K562 (cell line): ENCODE measurements around the gene CCDC85C. TPM values are rescaled to one million over a fixed set of nuclear protein-coding genes. Genes with fewer than 3 reads are reported as not detected.

Experiments used
- CBX8 ChIP-seq: fragments of 200-600 bp; sonication (generic); IDR thresholded peaks from 2 replicates; pipeline ENCODE4 v1.6.1; 2012; ENCODE audit warnings: borderline replicate concordance, mixed run types, low read depth, mild to moderate bottlenecking, moderate library complexity, mixed read lengths, low read length, control low read depth, inconsistent platforms; ENCODE audit not compliant: poor library complexity, severe bottlenecking; ENCODE audit errors: extremely low read depth
- CCNT2 ChIP-seq: IDR thresholded peaks from 2 replicates; pipeline ENCODE4 v1.6.1; 2011; ENCODE audit warnings: borderline replicate concordance, low read depth, mild to moderate bottlenecking, moderate library complexity, mixed read lengths, low read length; ENCODE audit not compliant: insufficient read length; ENCODE audit errors: extremely low read depth
- CHD1 ChIP-seq: fragments of 200-600 bp; sonication (generic); IDR thresholded peaks from one replicate; pipeline ENCODE4 v1.6.1; 2012; ENCODE audit warnings: mild to moderate bottlenecking, moderate library complexity, low read length, inconsistent platforms
- DDX20 ChIP-seq: fragments of 450-650 bp; IDR thresholded peaks from 2 replicates; pipeline ENCODE4 v1.6.1; 2016; ENCODE audit warnings: missing genetic modification characterization, low read depth, mild to moderate bottlenecking, missing compliant biosample characterization, moderate library complexity
- FOXJ2 ChIP-seq: fragments of 200-800 bp; sonication (Bioruptor generic); IDR thresholded peaks from 2 replicates; pipeline ENCODE4 v1.6.1; 2016; ENCODE audit warnings: missing genetic modification characterization, missing compliant biosample characterization
- FUS ChIP-seq: fragments of 200-400 bp; formaldehyde crosslinking; optimal IDR thresholded peaks from 2 replicates; pipeline ENCODE3; 2017; ENCODE audit warnings: low read depth, low read length
- JUNB ChIP-seq: fragments of 450-650 bp; formaldehyde crosslinking; conservative IDR thresholded peaks from 2 replicates; pipeline ENCODE4 v1.4.0; 2020; ENCODE audit warnings: mild to moderate bottlenecking
- KLF6 ChIP-seq: fragments of 250-450 bp; sonication (Bioruptor Pico); IDR thresholded peaks from 2 replicates; pipeline ENCODE4 v1.4.0; 2020; ENCODE audit warnings: mild to moderate bottlenecking, moderate library complexity, borderline replicate concordance
- MAFK ChIP-seq: IDR thresholded peaks from 2 replicates; pipeline ENCODE4 v1.6.1; 2011; ENCODE audit warnings: low read length, improper control_type of control experiment
- NFE2 ChIP-seq: IDR thresholded peaks from 2 replicates; pipeline ENCODE4 v1.6.1; 2014; ENCODE audit warnings: antibody characterized with exemption, low read depth
- NONO ChIP-seq, 2 experiments: fragments of 200-400 bp in 1 of 2; fragments of 450-650 bp in 1 of 2; formaldehyde crosslinking in 1 of 2; IDR thresholded peaks; 2 replicates each; pipeline ENCODE4 v1.6.1; 2017; ENCODE audit warnings: low read depth in 2 of 2, mild to moderate bottlenecking in 2 of 2, moderate library complexity in 2 of 2, low read length in 1 of 2
- NR2C2 ChIP-seq, 2 experiments: fragments of 200-800 bp in 1 of 2; sonication (Bioruptor generic) in 1 of 2; sonication (generic) in 1 of 2; formaldehyde crosslinking in 1 of 2; IDR thresholded peaks; 2 replicates each; pipeline versions ENCODE4 v1.6.1 to v1.8.0; 2016 to 2022; ENCODE audit warnings: mild to moderate bottlenecking in 1 of 2, missing compliant biosample characterization in 1 of 2, missing genetic modification characterization in 1 of 2, missing genetic modification reagents in 1 of 2
- PTTG1 ChIP-seq: fragments of 450-650 bp; IDR thresholded peaks from 2 replicates; pipeline ENCODE4 v1.6.1; 2016; ENCODE audit warnings: low read depth, mild to moderate bottlenecking, missing genetic modification characterization, missing compliant biosample characterization
- RAD51 ChIP-seq: fragments of 450-650 bp; IDR thresholded peaks from 2 replicates; pipeline ENCODE4 v1.7.1; 2016; ENCODE audit warnings: low read depth, mild to moderate bottlenecking, borderline replicate concordance
- RBM39 ChIP-seq: fragments of 200-400 bp; formaldehyde crosslinking; optimal IDR thresholded peaks from 2 replicates; pipeline ENCODE3; 2018; ENCODE audit warnings: low read depth, low read length
- SIX5 ChIP-seq, 2 experiments: IDR thresholded peaks; 2 replicates each; pipeline ENCODE4 v1.6.1; 2011; ENCODE audit warnings: low read length in 2 of 2, borderline replicate concordance in 1 of 2, low read depth in 1 of 2, mild to moderate bottlenecking in 1 of 2, moderate library complexity in 1 of 2; ENCODE audit not compliant: insufficient read depth in 1 of 2
- SMAD1 ChIP-seq: fragments of 150-350 bp; IDR thresholded peaks from 2 replicates; pipeline ENCODE4 v1.6.1; 2014; ENCODE audit warnings: low read length, low read depth; ENCODE audit not compliant: partially characterized antibody
- SMARCA5 ChIP-seq: fragments of 450-650 bp; IDR thresholded peaks from 2 replicates; pipeline ENCODE4 v1.6.1; 2016
- SRSF1 ChIP-seq: fragments of 200-400 bp; formaldehyde crosslinking; IDR thresholded peaks from 2 replicates; pipeline ENCODE4 v1.6.1; 2017; ENCODE audit warnings: mild to moderate bottlenecking, low read depth, low read length, moderate library complexity
- ZBTB8A ChIP-seq: fragments of 450-650 bp; IDR thresholded peaks from 2 replicates; pipeline ENCODE4 v1.6.1; 2018; ENCODE audit warnings: mild to moderate bottlenecking, moderate library complexity; ENCODE audit not compliant: partially characterized antibody
- ZNF217 ChIP-seq: sonication (generic); formaldehyde crosslinking; IDR thresholded peaks from 2 replicates; pipeline ENCODE4 v1.8.0; 2022; ENCODE audit warnings: mild to moderate bottlenecking, missing genetic modification reagents
- ZNF766 ChIP-seq: fragments of 200-800 bp; sonication (Bioruptor generic); conservative IDR thresholded peaks from 2 replicates; pipeline ENCODE4 v1.6.1; 2016; ENCODE audit warnings: missing genetic modification characterization, missing compliant biosample characterization
- ZNF79 ChIP-seq: fragments of 250-450 bp; sonication (Bioruptor Pico); IDR thresholded peaks from 2 replicates; pipeline ENCODE4 v1.4.0; 2020; ENCODE audit warnings: low read depth, mild to moderate bottlenecking, moderate library complexity
- polyA plus RNA-seq, 8 experiments: library from polyadenylated mRNA; depleted of rRNA in 4 of 8; stranded (reverse) in 5 of 8; unstranded in 3 of 8; fragments of >200 nt; fragmentation: Nextera tagmentation in 2 of 8; fragmentation: Illumina TruSeq in 1 of 8; extraction: Ambion mirVana in 2 of 8; extraction: Trizol in 1 of 8; gene quantifications; 2 replicates each; pipeline versions ENCODE4 v1.2.1 to v1.2.3, GENCODE V29; 2011 to 2014; ENCODE audit warnings: inconsistent platforms in 1 of 8, missing spikeins in 1 of 8
- total RNA-seq, 7 experiments: library from RNA; depleted of rRNA in 6 of 7; stranded (reverse); fragments of >200 nt in 6 of 7; fragmentation: Illumina TruSeq in 2 of 7; extraction: Trizol in 2 of 7; gene quantifications; 2 replicates each; pipeline versions ENCODE4 v1.2.1 to v1.2.3, GENCODE V29; 2011 to 2021; ENCODE audit warnings: low replicate concordance in 1 of 7
- TF ChIP-seq, protein P1 (sequence below): fragments of 450-650 bp; IDR thresholded peaks from 2 replicates; pipeline ENCODE4 v1.6.1; 2016; ENCODE audit warnings: borderline replicate concordance
- TF ChIP-seq, protein P2 (sequence below): fragments of 250-450 bp; sonication (Bioruptor Pico); IDR thresholded peaks from 2 replicates; pipeline ENCODE4 v1.8.0; 2021; ENCODE audit warnings: mild to moderate bottlenecking, moderate library complexity

Gene CCDC85C
- total and polyA plus RNA-seq, 9 of the 15 experiments (the other 6 are each of a cell fraction or from before 2014, with no cell fraction given) = 0.18 to 22.0 (median 6.3) TPM

DNA sequence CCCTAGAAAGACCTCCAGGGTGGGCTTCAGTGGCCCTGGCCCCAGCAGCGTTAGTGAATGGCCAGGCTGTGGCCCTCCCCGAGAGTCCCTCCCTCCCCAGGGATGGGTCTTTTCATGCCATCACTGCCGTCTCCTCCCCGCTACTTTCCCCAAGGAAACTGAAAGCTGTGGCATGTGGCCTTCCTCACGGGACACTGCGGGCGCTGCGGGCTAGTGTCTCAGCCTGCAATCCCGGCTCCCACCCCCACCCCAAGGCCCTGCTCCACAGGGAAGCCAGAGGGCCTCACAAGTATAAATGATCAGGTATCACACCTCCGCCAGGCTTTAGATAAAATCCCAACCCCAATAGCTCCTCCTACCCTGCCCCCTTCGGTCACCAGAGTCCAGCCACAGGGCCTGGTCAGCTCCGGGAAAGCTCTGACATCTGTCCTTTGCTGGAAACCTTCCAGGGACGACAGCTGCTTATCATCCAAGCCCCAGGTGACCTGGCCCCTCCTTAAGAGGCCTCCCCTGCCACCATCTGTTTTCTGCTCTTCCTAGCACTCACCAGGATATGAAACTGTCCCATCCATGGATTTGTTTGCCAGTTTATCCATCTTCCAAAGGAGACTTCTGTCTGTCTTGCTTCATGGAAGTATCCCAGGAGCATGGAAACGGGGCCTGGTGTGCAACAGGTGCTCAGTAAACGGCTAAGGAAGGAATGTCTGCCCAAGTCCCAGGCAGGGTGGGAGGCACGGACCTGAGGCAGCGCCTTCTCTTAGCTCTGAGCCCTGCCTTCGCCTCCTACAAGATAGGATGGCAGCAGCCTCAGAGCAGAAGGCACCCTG lies 31.6 kb downstream of the CCDC85C start (continued):
- TF ChIP-seq CBX8 (no peak), FOXJ2 (tag) (no peak), RAD51 (peak; percentile 31; the same call in 1 of the 2 replicates), NONO (IDR thresholded peaks at IDR 0.05; ENCODE audit: low read depth in 2 of 2, low read length in 1 of 2) (no peak), SIX5 (IDR thresholded peaks at IDR 0.05; ENCODE audit: borderline replicate concordance in 1 of 2, insufficient read depth in 1 of 2, low read depth in 1 of 2, low read length in 2 of 2) (no peak), CHD1 (no peak), PTTG1 (tag) (no peak), DDX20 (tag) (no peak), ZNF79 (CRISPR knock-in tag) (no peak), SMARCA5 (no peak), CCNT2 (peak; percentile 36), RBM39 (no peak), ZNF217 (CRISPR knock-in tag) (no peak), KLF6 (CRISPR knock-in tag) (no peak), NR2C2 (CRISPR knock-in tag; IDR thresholded peaks at IDR 0.05) (no peak), NR2C2 (tag; IDR thresholded peaks at IDR 0.05) (peak; percentile 33; the same call in 1 of the 2 replicates), SMAD1 (no peak), ZBTB8A (no peak), ZNF766 (peak; percentile 90), NFE2 (no peak), SRSF1 (no peak), JUNB (CRISPR knock-in tag) (no peak), FUS (no peak), MAFK (no peak)
- TF ChIP-seq, protein P1, sequence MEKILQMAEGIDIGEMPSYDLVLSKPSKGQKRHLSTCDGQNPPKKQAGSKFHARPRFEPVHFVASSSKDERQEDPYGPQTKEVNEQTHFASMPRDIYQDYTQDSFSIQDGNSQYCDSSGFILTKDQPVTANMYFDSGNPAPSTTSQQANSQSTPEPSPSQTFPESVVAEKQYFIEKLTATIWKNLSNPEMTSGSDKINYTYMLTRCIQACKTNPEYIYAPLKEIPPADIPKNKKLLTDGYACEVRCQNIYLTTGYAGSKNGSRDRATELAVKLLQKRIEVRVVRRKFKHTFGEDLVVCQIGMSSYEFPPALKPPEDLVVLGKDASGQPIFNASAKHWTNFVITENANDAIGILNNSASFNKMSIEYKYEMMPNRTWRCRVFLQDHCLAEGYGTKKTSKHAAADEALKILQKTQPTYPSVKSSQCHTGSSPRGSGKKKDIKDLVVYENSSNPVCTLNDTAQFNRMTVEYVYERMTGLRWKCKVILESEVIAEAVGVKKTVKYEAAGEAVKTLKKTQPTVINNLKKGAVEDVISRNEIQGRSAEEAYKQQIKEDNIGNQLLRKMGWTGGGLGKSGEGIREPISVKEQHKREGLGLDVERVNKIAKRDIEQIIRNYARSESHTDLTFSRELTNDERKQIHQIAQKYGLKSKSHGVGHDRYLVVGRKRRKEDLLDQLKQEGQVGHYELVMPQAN = no peak
- TF ChIP-seq, protein P2, sequence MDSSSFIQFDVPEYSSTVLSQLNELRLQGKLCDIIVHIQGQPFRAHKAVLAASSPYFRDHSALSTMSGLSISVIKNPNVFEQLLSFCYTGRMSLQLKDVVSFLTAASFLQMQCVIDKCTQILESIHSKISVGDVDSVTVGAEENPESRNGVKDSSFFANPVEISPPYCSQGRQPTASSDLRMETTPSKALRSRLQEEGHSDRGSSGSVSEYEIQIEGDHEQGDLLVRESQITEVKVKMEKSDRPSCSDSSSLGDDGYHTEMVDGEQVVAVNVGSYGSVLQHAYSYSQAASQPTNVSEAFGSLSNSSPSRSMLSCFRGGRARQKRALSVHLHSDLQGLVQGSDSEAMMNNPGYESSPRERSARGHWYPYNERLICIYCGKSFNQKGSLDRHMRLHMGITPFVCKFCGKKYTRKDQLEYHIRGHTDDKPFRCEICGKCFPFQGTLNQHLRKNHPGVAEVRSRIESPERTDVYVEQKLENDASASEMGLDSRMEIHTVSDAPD (CRISPR knock-in tag) = no peak
